ENCODE results near the gene C17orf75.
A peak's percentile ranks its signal among the peaks of the same experiment; 100 is the strongest.

DNA sequence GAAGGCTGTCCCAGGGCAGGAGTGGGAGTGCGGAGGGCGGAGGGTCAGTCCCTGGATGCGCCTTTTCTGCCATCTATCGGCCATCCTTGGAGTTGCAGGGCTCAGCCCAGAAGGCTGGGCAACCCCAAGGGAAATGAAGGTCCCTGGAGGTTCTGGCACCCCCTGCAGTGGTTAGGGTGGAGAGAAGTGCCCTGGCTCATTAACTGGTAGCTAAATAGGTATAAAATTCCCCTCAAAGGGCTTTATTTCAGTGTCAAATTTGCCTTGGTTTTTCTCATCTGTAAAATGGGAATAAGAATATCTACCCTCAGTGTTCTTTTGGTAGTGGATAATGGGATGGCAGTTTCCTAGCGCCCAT lies 22.4 kb downstream of the C17orf75 start:
- TF ChIP-seq CTCF (IDR thresholded peaks at IDR 0.05) (peak; percentile 94), EZH2 (IDR thresholded peaks at IDR 0.05) (no peak)

Measured in neural progenitor cell (in vitro differentiated cells).